ENCODE measurements around the gene CDKN2C.

GRCh38 chr1:50992532-50993318, 22.7 kb downstream of the CDKN2C start:
- no peak for TF ChIP-seq CTCF (IDR thresholded peaks at IDR 0.05)
- no peak for TF ChIP-seq POLR2AphosphoS5 (IDR thresholded peaks at IDR 0.05; ENCODE audit: low read depth, low read length)
- TF ChIP-seq, protein P1, sequence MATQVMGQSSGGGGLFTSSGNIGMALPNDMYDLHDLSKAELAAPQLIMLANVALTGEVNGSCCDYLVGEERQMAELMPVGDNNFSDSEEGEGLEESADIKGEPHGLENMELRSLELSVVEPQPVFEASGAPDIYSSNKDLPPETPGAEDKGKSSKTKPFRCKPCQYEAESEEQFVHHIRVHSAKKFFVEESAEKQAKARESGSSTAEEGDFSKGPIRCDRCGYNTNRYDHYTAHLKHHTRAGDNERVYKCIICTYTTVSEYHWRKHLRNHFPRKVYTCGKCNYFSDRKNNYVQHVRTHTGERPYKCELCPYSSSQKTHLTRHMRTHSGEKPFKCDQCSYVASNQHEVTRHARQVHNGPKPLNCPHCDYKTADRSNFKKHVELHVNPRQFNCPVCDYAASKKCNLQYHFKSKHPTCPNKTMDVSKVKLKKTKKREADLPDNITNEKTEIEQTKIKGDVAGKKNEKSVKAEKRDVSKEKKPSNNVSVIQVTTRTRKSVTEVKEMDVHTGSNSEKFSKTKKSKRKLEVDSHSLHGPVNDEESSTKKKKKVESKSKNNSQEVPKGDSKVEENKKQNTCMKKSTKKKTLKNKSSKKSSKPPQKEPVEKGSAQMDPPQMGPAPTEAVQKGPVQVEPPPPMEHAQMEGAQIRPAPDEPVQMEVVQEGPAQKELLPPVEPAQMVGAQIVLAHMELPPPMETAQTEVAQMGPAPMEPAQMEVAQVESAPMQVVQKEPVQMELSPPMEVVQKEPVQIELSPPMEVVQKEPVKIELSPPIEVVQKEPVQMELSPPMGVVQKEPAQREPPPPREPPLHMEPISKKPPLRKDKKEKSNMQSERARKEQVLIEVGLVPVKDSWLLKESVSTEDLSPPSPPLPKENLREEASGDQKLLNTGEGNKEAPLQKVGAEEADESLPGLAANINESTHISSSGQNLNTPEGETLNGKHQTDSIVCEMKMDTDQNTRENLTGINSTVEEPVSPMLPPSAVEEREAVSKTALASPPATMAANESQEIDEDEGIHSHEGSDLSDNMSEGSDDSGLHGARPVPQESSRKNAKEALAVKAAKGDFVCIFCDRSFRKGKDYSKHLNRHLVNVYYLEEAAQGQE (IDR thresholded peaks at IDR 0.05; ENCODE audit: insufficient read depth in 1 of 2, low read depth in 2 of 2, low read length in 1 of 2), result no peak
- no peak for TF ChIP-seq TCF7L2 (IDR thresholded peaks at IDR 0.05; ENCODE audit: low read depth, low read length)
- TF ChIP-seq SIN3A (IDR thresholded peaks at IDR 0.05; ENCODE audit: borderline replicate concordance, insufficient read depth, low read depth, low read length), result no peak

All from Panc1 (cell line).